GM12864 (cell line): ENCODE measurements around the gene CAMSAP1.

Experiments used
- DNase-seq: peaks from one replicate; pipeline ENCODE4 v3.0.0-alpha.2; 2011; ENCODE audit warnings: low read depth
- H3K4me3 ChIP-seq: 2 replicates; pipeline ENCODE4 v1.5.1; 2011; ENCODE audit warnings: mild to moderate bottlenecking, low read depth, low read length, control low read depth
- TF ChIP-seq, protein P1 (sequence below): IDR thresholded peaks from 2 replicates; pipeline ENCODE4 v1.5.1; 2011; ENCODE audit warnings: low read depth, mild to moderate bottlenecking, moderate library complexity, low read length, control low read depth, inconsistent platforms; ENCODE audit errors: missing control alignments

CAMSAP1 gene

DNA sequence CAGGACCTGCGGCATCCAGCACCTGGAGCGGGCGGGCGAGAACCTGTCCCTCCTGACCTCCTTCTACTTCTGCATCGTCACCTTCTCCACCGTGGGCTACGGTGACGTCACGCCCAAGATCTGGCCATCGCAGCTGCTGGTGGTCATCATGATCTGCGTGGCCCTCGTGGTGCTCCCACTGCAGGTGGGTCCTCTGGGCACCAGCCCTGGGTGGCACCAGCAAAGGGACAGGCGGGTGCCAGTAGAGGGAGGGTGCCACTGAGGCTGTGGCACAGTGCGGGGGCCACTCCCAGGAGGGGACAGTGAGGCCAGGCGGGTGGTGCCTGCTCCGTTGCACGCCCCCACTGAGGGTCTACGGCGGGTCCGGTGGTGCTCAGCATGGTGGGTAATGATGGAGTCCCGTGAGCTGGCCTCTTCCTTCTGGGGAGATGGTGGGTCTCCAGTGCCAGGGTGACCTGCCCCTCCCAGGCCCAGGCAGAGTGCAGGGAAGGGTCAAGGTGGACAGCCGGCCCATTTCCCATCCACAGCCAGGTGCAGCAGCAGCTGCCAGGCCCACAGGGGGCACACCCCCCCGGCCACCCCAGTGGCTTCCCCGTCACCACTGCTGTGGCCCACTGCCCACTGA is 147.6 kb downstream of the CAMSAP1 start:
- no peak overlapping the region for H3K4me3 ChIP-seq
- DNase-seq: no peak
- TF ChIP-seq, protein P1, sequence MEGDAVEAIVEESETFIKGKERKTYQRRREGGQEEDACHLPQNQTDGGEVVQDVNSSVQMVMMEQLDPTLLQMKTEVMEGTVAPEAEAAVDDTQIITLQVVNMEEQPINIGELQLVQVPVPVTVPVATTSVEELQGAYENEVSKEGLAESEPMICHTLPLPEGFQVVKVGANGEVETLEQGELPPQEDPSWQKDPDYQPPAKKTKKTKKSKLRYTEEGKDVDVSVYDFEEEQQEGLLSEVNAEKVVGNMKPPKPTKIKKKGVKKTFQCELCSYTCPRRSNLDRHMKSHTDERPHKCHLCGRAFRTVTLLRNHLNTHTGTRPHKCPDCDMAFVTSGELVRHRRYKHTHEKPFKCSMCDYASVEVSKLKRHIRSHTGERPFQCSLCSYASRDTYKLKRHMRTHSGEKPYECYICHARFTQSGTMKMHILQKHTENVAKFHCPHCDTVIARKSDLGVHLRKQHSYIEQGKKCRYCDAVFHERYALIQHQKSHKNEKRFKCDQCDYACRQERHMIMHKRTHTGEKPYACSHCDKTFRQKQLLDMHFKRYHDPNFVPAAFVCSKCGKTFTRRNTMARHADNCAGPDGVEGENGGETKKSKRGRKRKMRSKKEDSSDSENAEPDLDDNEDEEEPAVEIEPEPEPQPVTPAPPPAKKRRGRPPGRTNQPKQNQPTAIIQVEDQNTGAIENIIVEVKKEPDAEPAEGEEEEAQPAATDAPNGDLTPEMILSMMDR: no peak

DNA sequence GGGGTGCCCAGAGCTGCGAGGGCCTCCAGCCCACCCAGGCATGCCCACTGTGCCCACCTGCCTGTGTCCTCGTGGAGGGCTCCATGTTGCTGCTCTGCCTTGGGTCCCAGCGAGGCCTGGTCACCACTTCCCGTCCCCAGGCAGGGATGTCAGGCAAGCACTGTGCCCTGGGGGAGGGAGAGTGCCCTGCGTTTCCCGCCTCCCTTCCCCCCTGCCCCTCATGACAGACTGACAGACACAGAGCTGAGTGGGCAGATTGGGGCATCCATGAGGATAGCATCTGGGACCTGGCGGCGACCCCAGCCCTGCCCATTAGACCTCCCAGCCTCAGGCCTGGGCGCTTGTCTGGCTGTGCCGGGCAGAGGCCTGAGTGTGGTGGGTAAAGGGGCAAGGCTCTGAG is 148.5 kb downstream of the CAMSAP1 start:
- TF ChIP-seq, protein P1: no peak
- H3K4me3 ChIP-seq: no peak overlapping the region
- DNase-seq: no peak
